Measurements from ENCODE around the gene HMG20A.

HMG20A gene

GRCh38 chr15:77425104-77425503, 4.4 kb downstream of the HMG20A start:
- no peak for ATAC-seq
- no peak for TF ChIP-seq OSR1 (CRISPR knock-in tag; IDR thresholded peaks at IDR 0.05)
- TF ChIP-seq ZNF565 (CRISPR knock-in tag; conservative IDR thresholded peaks at IDR 0.05; ENCODE audit: low read depth) = no peak
- TF ChIP-seq ISL1 (CRISPR knock-in tag; IDR thresholded peaks at IDR 0.05) = no peak
- no peak for TF ChIP-seq ESRRG (CRISPR knock-in tag; IDR thresholded peaks at IDR 0.05)
- TF ChIP-seq ZNF70 (CRISPR knock-in tag; IDR thresholded peaks at IDR 0.05) = no peak
- TF ChIP-seq, protein P1, sequence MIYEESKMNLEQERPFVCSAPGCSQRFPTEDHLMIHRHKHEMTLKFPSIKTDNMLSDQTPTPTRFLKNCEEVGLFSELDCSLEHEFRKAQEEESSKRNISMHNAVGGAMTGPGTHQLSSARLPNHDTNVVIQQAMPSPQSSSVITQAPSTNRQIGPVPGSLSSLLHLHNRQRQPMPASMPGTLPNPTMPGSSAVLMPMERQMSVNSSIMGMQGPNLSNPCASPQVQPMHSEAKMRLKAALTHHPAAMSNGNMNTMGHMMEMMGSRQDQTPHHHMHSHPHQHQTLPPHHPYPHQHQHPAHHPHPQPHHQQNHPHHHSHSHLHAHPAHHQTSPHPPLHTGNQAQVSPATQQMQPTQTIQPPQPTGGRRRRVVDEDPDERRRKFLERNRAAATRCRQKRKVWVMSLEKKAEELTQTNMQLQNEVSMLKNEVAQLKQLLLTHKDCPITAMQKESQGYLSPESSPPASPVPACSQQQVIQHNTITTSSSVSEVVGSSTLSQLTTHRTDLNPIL (CRISPR knock-in tag; IDR thresholded peaks at IDR 0.05; ENCODE audit: low read depth) = no peak
- no peak for TF ChIP-seq CSDC2 (CRISPR knock-in tag; IDR thresholded peaks at IDR 0.05)
- TF ChIP-seq ZNF8 (CRISPR knock-in tag; IDR thresholded peaks at IDR 0.05) = no peak
- TF ChIP-seq TOX (CRISPR knock-in tag; IDR thresholded peaks at IDR 0.05; ENCODE audit: borderline replicate concordance) = no peak
- TF ChIP-seq, protein P2, sequence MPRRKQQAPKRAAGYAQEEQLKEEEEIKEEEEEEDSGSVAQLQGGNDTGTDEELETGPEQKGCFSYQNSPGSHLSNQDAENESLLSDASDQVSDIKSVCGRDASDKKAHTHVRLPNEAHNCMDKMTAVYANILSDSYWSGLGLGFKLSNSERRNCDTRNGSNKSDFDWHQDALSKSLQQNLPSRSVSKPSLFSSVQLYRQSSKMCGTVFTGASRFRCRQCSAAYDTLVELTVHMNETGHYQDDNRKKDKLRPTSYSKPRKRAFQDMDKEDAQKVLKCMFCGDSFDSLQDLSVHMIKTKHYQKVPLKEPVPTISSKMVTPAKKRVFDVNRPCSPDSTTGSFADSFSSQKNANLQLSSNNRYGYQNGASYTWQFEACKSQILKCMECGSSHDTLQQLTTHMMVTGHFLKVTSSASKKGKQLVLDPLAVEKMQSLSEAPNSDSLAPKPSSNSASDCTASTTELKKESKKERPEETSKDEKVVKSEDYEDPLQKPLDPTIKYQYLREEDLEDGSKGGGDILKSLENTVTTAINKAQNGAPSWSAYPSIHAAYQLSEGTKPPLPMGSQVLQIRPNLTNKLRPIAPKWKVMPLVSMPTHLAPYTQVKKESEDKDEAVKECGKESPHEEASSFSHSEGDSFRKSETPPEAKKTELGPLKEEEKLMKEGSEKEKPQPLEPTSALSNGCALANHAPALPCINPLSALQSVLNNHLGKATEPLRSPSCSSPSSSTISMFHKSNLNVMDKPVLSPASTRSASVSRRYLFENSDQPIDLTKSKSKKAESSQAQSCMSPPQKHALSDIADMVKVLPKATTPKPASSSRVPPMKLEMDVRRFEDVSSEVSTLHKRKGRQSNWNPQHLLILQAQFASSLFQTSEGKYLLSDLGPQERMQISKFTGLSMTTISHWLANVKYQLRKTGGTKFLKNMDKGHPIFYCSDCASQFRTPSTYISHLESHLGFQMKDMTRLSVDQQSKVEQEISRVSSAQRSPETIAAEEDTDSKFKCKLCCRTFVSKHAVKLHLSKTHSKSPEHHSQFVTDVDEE (CRISPR knock-in tag; IDR thresholded peaks at IDR 0.05) = no peak
- no peak for TF ChIP-seq ZFP30 (CRISPR knock-in tag; IDR thresholded peaks at IDR 0.05)
- TF ChIP-seq PPARA (CRISPR knock-in tag; IDR thresholded peaks at IDR 0.05; ENCODE audit: borderline replicate concordance) = no peak
- TF ChIP-seq SNAI2 (CRISPR knock-in tag; IDR thresholded peaks at IDR 0.05) = no peak
- TF ChIP-seq POU6F1 (CRISPR knock-in tag; IDR thresholded peaks at IDR 0.05; ENCODE audit: borderline replicate concordance, low read depth) = no peak

- TF ChIP-seq TOX (CRISPR knock-in tag; IDR thresholded peaks at IDR 0.05; ENCODE audit: borderline replicate concordance) (no peak), POU6F1 (CRISPR knock-in tag; IDR thresholded peaks at IDR 0.05; ENCODE audit: borderline replicate concordance, low read depth) (no peak), ISL1 (CRISPR knock-in tag; IDR thresholded peaks at IDR 0.05) (no peak), ZNF8 (CRISPR knock-in tag; IDR thresholded peaks at IDR 0.05) (no peak), GLIS3 (CRISPR knock-in tag; IDR thresholded peaks at IDR 0.05) (no peak), ZFP3 (CRISPR knock-in tag; IDR thresholded peaks at IDR 0.05) (no peak), ZC3H10 (CRISPR knock-in tag; IDR thresholded peaks at IDR 0.05) (no peak)
- ATAC-seq = no peak
Observed at GRCh38 chr15:77426377-77426776, 5.7 kb downstream of the HMG20A start.

DNA sequence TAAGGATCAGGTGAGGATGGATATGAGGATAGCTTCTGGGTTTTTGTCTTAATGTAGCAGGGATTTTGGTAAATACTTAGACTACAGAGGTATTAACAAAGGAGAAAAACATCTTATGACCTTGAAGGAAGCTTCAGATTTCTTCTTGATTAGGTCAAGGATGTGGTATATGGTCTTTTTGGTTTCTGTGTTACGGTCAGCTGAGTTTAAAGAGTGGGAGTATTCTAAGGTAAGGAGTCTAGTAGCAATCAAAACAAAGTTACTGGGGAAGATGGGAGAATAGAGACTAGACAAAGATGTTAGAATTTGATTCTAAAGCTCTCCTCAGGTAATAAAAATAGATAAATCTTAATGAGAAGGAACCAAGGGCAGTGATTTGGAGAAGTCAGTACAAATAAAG, 6.2 kb downstream of the HMG20A start:
- no peak for ATAC-seq
- TF ChIP-seq ZNF70 (CRISPR knock-in tag; IDR thresholded peaks at IDR 0.05) = no peak
- no peak for TF ChIP-seq CSRNP3 (CRISPR knock-in tag; IDR thresholded peaks at IDR 0.05)
- TF ChIP-seq OSR1 (CRISPR knock-in tag; IDR thresholded peaks at IDR 0.05) = no peak
- TF ChIP-seq ZNF565 (CRISPR knock-in tag; conservative IDR thresholded peaks at IDR 0.05; ENCODE audit: low read depth) = no peak
- TF ChIP-seq CSDC2 (CRISPR knock-in tag; IDR thresholded peaks at IDR 0.05) = no peak
- TF ChIP-seq, protein P1 (CRISPR knock-in tag; IDR thresholded peaks at IDR 0.05; ENCODE audit: low read depth) = no peak
- TF ChIP-seq ZNF8 (CRISPR knock-in tag; IDR thresholded peaks at IDR 0.05) = no peak
- TF ChIP-seq POU6F1 (CRISPR knock-in tag; IDR thresholded peaks at IDR 0.05; ENCODE audit: borderline replicate concordance, low read depth) = no peak
- no peak for TF ChIP-seq PATZ1 (CRISPR knock-in tag; IDR thresholded peaks at IDR 0.05; ENCODE audit: borderline replicate concordance)
- no peak for TF ChIP-seq BACH2 (CRISPR knock-in tag; IDR thresholded peaks at IDR 0.05; ENCODE audit: borderline replicate concordance)
- TF ChIP-seq TOX (CRISPR knock-in tag; IDR thresholded peaks at IDR 0.05; ENCODE audit: borderline replicate concordance) = no peak
- no peak for TF ChIP-seq ZFP3 (CRISPR knock-in tag; IDR thresholded peaks at IDR 0.05)
- TF ChIP-seq ARNTL (CRISPR knock-in tag; IDR thresholded peaks at IDR 0.05; ENCODE audit: borderline replicate concordance, low read depth) = no peak
- no peak for TF ChIP-seq ZFP30 (CRISPR knock-in tag; IDR thresholded peaks at IDR 0.05)

Measured in SK-N-SH treated with all-trans-retinoic acid at 6 μM for 48 hours (cell line).